Inferior parietal cortex (tissue), 1 donor: ENCODE results near the gene PCDH9.
A peak's percentile ranks its signal among the peaks of the same experiment; 100 is the strongest.

Experiments used
- DNase-seq: peaks from one replicate; pipeline ENCODE4 v3.0.0-alpha.2; 2016; ENCODE audit errors: extremely low spot score

PCDH9 gene

GRCh38 chr13:67229481-67230403 is at the start of gene PCDH9:
Gene PCDH9 (minus strand): TSS chr13:67230336. CDS start chr13:67228440, 1,896 bp downstream.
- peak; percentile 97 for DNase-seq

GRCh38 chr13:67278235-67278634 is 48.1 kb upstream of the PCDH9 start:
- DNase-seq: no peak

DNA sequence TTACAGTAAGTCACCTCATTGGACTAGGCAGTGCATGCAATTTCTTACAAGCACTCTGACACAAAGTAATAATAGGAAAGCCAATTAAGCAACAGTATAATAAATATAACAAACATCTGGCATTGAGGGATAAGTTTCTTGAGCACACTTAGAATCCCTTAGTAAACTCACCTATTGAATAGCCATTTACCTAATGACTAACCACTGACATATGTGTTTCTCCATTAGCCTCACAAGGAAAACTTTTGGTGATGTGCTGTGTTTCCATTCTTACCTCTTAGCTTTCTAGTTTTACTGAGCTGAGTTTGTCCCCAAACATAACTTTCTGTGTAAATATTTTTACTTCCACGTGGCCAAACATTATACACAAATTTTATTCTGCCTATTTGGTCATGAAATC is 47.4 kb upstream of the PCDH9 start:
- DNase-seq: no peak

DNA sequence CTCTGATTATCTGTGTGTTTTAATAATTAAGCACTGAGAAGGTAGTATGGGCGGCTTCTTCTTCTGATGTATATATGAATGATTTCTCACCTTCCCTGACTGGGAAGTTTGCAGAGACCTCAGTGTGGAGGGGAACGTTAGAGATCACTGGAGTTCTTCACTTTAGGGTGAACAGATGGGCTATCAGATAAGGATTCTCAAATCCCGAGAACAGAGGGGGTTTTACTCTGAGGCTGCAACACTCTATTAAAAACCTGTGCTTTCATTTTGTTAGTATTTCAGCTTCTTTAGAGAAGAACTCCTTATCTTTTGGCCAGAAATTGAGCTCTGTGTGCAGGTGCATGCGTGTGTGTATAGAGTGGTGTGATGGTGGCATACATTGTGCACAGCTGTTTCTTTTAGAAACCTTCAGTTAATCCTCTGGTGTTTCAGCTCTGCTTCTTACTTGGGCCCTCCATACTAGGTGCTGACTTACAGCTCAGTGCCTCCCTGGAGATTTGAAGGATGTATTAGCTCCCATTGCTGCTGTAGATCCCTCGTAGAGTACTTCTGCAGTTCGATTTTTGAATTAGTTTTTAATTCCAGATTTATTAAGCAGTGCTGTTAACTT is 45.3 kb upstream of the PCDH9 start:
- DNase-seq: no peak

- no peak for DNase-seq
Measured at GRCh38 chr13:67273001-67273400, 42.9 kb upstream of the PCDH9 start.

DNA sequence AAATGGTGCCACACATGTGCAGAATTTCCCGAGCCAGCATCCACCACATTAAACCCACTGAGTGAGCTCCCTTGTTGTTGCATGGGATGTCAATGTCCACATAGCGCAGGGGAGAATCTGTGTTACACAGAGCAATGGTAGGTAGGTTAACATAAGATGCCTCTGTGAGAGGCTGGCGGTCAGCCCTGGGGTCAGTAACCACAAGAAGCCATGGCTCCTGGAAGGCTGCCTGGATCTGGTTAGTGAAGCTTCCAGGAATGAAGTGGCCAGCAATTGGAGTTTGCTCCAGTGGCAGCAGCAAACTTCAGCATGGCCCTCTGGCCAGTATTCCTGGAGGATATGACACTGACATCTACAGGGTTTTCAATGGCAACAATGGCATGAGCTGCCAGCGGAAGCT is 37.0 kb upstream of the PCDH9 start:
- no peak for DNase-seq

DNA sequence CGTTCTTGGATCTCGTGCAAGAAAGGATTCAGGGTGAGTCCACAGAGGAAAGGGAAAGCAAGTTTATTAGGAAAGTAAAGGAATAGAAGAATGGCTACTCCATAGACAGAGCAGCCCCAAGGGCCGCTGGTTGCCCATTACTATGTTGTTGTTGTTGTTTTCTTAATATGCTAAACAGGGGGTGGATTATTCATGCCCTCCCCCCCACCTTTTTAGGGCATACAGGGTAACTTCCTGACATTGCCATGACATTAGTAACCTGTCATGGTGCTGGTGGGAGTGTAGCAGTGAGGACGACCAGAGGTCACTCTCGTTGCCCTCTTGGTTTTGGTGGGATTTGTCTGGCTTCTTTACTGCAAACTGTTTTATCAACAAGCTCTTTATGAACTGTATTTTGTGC is 29.1 kb upstream of the PCDH9 start:
- DNase-seq: no peak

DNA sequence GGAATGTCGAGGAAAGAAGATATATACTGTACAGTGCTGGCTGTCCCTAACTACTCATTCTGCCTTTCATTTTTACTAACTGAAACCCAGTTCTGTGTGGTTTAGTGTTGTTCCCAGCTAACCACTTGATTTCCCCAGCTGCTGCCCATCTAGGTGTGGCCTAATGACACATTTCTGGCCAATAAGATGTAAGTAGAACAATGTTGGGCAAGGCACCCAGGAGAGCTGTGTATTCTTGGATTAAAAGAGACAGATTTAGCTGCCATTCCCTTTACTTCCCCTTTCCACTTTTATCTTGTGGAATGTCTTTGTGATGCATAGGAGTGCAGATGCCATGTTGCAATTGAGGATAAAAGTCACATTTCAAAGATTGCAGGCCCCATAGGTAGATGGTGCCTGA is 28.3 kb upstream of the PCDH9 start:
- no peak for DNase-seq

DNA sequence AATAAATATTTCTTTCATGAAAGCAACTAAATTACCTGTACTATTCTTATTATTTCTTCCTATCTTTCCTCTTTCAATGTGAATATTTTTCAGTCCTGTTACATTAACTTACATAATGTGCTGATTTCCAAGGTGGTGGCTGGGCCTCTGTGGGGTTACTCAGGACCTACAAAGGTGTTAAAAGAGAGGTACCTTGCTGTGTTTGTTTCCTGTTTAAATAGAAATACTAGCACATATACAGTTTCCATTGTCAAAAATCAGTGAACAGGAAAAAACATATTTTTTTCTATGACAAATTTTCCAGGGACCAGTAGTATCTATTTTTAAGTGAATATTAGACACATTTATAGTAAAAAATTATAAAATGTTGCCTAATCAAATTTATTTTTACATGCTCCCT is 8.7 kb upstream of the PCDH9 start:
- no peak for DNase-seq

- DNase-seq: peak; percentile 87
Measured at GRCh38 chr13:67238277-67238859, 8.2 kb upstream of the PCDH9 start.

- DNase-seq: peak; percentile 4
Measured at GRCh38 chr13:67235265-67235664, 5.1 kb upstream of the PCDH9 start.

DNA sequence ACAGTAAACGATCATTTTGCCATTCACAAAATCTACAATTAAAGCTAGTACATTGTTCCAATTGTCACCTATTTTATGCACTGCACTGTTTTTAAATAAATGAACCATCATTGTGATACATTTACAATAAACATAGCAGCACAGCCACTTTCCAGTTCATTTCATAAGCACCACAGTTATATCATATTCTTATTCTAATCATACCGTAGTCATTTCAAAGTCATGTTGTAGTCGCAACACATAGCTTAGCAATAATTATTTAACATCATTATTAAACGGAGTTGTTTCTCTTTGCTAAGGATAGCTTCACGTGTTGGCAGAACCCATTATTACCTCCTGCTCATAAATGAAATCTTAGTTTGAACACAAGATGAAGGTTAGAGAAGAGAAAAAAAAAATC is 2.2 kb upstream of the PCDH9 start:
- DNase-seq: peak; percentile 32

DNA sequence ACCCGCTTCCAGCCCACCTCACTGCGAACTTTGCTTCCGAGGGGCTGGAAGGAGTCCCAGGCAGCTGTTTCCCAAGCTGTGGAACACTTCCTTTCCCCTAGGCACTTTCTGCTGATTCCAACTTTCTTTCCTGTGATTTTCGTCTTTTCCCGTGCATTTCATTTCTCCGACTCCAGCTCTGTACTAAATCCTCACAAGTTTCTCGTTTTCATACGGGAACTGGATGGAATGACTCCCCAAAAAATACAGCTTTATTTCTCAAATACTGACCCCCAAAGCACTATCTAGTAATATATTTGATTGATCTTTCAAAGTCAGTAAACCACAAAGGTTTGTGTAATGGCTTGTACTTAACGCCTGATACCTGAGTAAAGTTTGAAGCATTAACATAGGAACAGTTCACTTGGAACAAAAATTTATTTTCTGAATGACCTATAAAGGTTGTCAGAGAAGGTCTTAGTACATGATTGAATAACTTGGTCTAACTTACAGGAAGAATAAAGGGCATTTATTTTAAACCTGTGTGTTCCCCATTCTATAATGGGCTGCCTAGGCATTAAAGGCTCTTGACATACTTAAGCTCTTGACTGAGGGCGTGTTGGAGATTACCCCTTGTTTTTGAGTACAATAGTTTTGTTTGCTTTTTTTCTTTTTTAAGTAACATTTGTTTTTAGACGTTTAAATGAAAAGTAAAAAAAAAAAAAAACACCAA is 1.3 kb upstream of the PCDH9 start:
- DNase-seq: peak; percentile 47

DNA sequence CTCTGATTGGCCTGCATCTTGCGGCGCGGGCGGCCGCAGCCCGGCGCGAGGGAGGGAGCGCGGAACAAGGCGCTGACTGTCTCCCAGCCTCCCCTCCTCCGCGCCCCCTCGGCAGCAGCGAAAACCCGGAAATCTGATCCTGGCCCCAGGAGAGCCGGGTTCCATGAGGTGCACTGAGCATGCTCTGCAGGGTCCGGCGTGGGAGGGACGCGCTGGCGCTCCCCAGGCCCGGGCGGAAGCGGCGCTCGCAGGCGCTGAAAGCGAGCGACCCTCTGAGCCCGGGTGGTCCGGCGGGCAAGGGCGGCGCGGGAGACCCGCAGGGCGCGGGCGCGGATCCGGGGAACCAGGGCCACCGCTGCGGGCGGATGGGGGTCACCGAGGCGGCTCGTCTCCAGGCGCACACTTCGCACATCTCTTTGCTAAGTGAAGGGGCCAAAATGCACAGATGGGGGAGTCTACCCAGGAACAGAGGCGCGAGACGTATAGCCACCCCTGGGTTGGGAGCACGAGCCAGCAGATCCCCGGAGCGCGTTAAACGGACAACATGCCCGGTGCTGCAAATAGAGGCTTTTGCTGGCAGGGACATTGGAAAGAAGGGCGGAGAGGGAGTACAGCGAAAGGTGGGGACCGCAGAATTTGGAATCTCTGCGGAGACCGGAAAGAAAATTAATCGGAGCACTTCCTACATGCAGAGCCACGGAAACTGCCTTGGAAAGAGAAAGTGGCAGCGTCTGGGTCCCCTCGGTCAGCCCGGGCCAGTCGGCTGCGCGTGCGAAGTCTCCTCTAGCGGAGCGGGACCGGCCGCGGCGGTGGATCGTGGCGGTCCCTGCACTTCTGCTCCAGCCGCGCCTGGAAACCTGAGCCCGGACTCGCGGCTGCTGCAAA is 510 bp upstream of the PCDH9 start:
- peak; percentile 47 for DNase-seq

DNA sequence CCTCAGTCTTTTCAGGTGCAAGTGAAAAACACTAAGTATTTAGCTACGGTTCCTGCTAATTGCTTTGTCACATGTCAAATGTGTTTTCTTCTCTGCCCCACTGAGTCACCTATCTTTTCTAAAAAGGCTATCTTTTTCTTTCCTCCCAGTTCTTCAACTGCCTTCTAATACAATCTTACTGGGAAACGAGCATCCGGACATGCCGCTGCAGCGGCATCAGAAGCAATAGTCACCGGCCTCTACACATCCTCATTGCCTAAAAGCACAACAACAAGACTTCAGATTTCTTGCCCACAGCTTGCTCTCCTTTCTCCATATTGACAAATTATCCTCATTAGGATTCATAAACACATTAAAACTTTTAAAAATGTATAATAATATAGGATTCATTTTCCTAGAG is 1.2 kb downstream of the PCDH9 start:
- peak; percentile 65 for DNase-seq

GRCh38 chr13:67228031-67228430 is 2.1 kb downstream of the PCDH9 start:
- DNase-seq: peak; percentile 44

DNA sequence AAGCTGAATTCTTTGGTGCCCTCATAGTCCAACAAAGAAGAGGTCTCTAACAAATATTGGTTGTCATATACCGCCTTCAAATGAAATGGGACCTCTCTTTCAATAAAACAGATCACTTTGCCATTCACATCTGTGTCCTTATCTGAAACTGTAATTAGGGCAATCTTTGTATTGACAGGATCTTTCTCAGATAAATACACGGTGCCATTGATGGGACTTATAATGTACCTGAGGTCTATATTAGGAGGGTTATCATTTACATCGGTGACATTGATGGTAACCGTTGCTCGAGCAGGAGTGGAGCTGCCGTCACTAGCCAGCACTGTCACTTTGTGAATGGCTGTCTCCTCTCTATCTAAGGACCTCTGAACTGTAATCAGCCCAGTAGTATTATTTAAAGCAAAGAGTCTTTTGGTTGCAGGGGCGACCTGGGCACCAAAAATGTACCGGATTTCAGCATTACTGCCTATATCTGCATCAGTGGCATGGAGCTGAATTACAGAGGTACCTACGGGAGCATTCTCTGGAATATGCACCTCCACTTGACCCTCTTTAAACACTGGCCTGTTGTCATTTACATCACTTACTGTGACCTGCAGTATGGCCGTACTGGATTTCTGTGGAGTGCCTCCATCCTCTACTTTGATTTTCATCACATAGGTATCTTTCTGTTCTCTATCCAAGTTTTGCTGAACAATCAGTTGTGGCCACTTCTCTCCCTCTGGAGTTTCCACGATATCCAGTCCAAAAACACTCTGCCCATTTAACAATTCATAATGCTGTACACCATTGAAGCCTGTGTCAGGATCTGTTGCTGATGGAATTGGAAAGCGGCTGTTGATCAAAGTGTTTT is 2.8 kb downstream of the PCDH9 start:
- peak; percentile 48 for DNase-seq

DNA sequence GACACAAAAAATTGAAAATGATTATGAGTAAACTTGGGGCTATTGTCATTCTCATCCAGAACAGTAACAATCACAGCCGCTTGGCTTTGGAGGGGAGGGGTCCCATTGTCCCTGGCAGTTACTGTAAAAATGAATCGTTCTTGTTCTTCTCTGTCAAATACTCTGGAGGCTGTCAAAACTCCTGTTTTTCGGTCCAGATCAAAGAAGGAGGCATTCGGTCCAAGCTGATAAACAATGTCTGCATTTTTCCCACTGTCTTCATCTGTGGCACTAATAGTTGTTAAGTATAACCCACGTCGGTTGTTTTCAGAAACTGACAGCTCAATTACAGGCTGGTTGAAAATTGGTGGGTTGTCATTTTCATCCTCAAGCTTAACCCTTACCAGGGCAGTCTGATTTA is 3.4 kb downstream of the PCDH9 start:
- peak; percentile 55 for DNase-seq

DNA sequence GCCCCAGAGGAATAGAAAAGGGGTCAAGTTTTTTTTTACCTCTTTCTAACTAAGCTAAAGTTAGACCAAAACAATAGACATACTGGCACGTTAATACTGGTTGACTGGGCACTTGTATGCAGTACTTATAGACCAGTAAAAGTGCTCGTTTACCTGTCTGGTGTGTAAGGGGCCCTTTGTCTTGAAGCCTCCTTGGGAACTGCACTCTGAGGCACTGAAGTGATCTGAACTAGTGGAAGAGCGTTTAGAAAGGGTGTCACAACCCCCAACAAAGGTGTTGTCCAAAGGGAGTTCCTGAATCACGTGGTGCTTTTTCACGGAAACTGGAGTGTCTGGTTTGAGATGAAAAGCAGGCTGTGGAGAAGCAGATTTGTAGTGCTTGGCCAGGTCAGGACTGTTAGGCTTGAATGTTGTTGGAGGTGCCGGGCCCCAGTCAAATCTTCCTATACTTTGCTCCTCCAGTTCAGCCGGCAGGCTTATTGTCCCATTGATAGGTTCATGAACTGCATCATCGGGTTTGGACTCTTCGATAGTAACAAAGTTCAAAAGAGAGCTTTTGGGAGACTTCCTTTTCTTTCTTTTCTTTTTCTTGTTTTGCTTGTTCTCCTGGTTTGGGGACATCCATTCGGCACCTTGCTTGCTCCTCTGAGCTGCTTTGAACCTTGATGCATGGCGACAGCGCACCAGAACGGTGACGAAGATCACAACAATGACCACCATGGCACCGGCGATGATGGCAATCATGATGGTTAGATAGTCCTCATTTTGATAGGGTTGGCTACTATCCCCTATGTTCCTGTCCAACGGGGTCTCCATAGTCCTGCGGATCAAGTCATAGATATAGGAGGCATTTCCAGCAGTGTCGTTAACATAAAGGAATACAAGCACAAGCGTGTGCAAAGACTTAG is 4.6 kb downstream of the PCDH9 start:
- DNase-seq: peak; percentile 38
